Muscle layer of colon (tissue), 2 donors: ENCODE results near the gene ITGA11.
"Not testable (repeated sequence)": the region's sequence is repeated elsewhere in the genome, so short reads cannot be mapped to it uniquely, and the experiment has no call there.

Experiments
- H3K27ac ChIP-seq: one replicate; pipeline ENCODE4 v1.7.0; 2013; ENCODE audit warnings: low read depth, mild to moderate bottlenecking, low read length, moderate library complexity
- H3K27me3 ChIP-seq, 2 donors: one replicate each; pipeline ENCODE4 v1.7.0; 2013; ENCODE audit warnings: low read length in 2 of 2, mild to moderate bottlenecking in 2 of 2; ENCODE audit not compliant: insufficient read depth in 2 of 2, control insufficient read depth in 1 of 2
- H3K36me3 ChIP-seq: one replicate; pipeline ENCODE4 v1.7.0; 2013; ENCODE audit warnings: mild to moderate bottlenecking, low read length; ENCODE audit not compliant: insufficient read depth
- H3K4me1 ChIP-seq: one replicate; pipeline ENCODE4 v1.7.0; 2013; ENCODE audit warnings: mild to moderate bottlenecking, low read length; ENCODE audit not compliant: insufficient read depth
- H3K4me3 ChIP-seq, 2 donors: one replicate each; pipeline ENCODE4 v1.7.0; 2013; ENCODE audit warnings: low read length in 2 of 2, low read depth in 1 of 2, mild to moderate bottlenecking in 1 of 2, moderate library complexity in 1 of 2
- H3K9ac ChIP-seq: one replicate; pipeline ENCODE4 v1.7.0; 2013; ENCODE audit warnings: low read length
- H3K9me3 ChIP-seq: one replicate; pipeline ENCODE4 v1.7.0; 2013; ENCODE audit warnings: mild to moderate bottlenecking, low read length
- donor health status: abdominal sarcoma.
- donor health status: Adenocarcinoma of cecum.

Gene ITGA11

GRCh38 chr15:68407141-68407885, 24.6 kb downstream of the ITGA11 start:
- Histone ChIP-seq H3K9me3 (no peaks in the 10 kb centered on the region), H3K9ac (no peak overlapping the region), H3K4me1 (no peaks in the 10 kb centered on the region), H3K4me3 (no peak overlapping the region), H3K36me3 (no peaks in the 10 kb centered on the region), H3K27ac (no peak overlapping the region), H3K27me3 (no peaks in the 10 kb centered on the region)

- Histone ChIP-seq H3K27ac (no peak overlapping the region), H3K9ac (no peak overlapping the region), H3K4me1 (no peaks in the 10 kb centered on the region), H3K27me3 (no peaks in the 10 kb centered on the region), H3K36me3 (no peaks in the 10 kb centered on the region), H3K9me3 (no peaks in the 10 kb centered on the region), H3K4me3 (no peak overlapping the region)
These were observed 26.3 kb downstream of the ITGA11 start for GRCh38 chr15:68405378-68406250.

DNA sequence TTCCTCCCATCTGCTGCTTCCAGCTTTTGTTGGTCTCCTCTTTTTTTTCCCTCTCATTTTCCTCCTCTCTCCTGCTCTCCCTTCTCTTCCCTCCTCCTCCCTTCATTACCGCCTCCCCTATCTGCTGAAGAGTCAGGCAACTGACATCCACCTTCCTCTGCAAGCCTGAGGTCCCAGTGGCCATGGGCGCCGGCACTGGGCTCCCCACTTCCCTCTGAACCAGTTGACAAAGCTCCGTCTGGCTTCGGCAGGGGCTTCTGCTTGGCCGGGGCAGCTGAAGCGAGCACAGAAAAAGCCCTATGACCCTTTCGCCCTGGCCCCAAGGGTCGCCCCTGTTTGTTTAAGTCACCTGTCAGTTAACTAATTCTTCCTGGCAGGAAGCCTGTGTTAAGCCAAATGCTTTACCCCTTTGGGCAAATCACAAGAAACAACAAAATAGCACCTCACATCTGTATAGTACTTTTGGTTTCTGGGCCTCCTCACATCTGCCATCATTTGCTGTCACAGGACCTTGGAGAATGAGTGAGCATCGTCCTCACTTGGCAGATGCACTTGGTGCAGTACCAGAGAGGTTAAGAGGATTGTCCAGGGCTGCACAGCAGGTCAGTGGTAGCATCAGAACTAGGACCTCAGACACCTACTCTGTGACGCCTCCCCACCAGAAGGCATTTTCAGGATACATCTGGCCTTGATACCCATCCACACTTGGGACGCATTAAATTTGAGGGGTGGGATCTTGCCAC, 27.7 kb downstream of the ITGA11 start:
- no peak overlapping the region for H3K4me3 ChIP-seq
- no peaks in the 10 kb centered on the region for H3K36me3 ChIP-seq
- no peaks in the 10 kb centered on the region for H3K27me3 ChIP-seq
- no peaks in the 10 kb centered on the region for H3K4me1 ChIP-seq
- H3K27ac ChIP-seq = no peak overlapping the region
- H3K9me3 ChIP-seq = no peaks in the 10 kb centered on the region
- no peak overlapping the region for H3K9ac ChIP-seq

- Histone ChIP-seq H3K4me3 (no peak overlapping the region), H3K9ac (no peak overlapping the region), H3K9me3 (no peaks in the 10 kb centered on the region), H3K4me1 (no peaks in the 10 kb centered on the region), H3K27ac (no peak overlapping the region), H3K36me3 (no peaks in the 10 kb centered on the region), H3K27me3 (no peaks in the 10 kb centered on the region)
These were observed 28.6 kb downstream of the ITGA11 start for GRCh38 chr15:68403161-68403941.

DNA sequence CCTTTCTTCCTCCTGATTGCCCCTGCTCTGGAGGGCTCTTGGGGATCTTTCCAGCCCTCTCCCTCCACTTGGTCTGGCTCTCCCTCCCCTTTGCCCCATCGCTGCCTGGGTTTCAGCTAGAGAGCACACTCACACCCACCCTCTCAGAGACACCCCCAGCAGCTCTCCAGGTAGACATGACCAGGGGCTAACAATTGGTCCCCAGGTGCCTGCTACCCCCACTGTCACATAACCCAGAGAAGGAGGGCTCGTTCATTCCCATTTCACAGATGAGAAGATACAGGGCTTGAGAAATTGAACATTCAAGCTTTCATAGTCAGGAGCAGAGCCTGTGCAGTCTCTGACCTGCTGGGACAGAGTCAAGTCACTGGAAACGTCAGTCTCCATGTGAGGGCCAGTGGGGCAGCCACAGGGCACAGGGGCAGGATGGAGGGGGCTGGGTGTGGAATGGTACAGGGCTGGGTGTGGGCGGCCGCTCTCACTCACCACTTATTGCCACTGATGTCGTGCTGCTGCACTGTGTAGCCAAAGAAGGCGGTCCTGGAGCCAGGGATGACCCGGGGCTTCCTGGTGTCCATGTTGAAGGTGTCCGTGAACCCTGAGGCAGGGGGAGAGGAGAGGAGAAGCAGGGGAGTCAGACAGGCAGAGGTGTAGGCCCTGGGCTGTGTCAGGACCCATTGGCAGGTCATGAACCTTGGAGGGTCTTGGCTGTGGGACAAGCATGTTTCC, 29.4 kb downstream of the ITGA11 start:
- Histone ChIP-seq H3K27me3 (no peaks in the 10 kb centered on the region), H3K4me1 (no peaks in the 10 kb centered on the region), H3K27ac (no peak overlapping the region), H3K36me3 (no peaks in the 10 kb centered on the region), H3K9me3 (no peaks in the 10 kb centered on the region), H3K4me3 (no peak overlapping the region), H3K9ac (no peak overlapping the region)

DNA sequence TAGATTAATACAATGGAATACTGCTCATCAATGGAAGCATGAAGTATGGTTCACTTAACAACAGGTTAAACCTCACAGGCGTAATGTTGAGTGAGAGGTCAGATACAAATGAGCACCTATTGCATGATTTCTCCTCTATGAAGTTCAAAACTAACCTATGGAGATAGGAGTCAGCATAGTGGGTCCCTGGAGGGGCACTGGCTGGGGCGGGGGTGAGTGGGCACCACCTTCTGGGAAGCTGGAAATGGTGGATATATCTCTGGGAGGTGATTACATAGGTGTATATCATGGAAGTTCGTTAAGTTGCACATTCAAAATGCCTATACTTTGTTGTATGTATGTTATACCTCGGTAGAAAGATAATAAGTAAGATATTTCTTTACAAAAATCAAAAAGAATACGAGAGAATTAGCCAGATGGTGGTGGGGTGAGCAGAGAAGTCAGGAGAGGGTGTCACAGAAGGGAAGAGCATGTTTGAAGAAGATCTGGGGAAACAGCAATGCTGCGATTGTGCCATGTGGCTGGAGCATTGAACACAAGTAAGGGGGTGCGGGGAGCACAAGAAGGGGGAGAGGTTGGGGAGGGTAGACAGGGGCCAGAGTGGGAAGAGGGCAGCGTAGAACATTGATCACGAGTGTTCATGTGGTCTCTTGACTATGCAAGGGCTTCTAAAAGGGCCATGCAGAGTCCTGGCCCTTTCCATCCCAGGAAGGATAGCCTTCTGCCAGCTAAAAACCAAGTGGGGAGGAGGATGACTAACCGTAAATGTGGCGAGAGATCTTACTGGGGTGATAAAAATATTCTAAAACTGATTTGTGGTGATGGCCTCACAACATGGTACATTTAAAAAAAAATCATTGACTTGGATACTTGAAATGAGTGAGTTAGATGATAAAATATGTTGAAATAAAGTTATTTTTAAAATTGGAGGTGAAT, 30.2 kb downstream of the ITGA11 start:
- Histone ChIP-seq H3K36me3 (no peaks in the 10 kb centered on the region), H3K9ac (no peak overlapping the region), H3K9me3 (no peaks in the 10 kb centered on the region), H3K27ac (no peak overlapping the region), H3K27me3 (no peaks in the 10 kb centered on the region), H3K4me1 (no peaks in the 10 kb centered on the region), H3K4me3 (no peak overlapping the region)

GRCh38 chr15:68400066-68400456, 31.9 kb downstream of the ITGA11 start:
- Histone ChIP-seq H3K36me3 (no peaks in the 10 kb centered on the region), H3K9ac (no peak overlapping the region), H3K9me3 (no peaks in the 10 kb centered on the region), H3K27ac (no peak overlapping the region), H3K4me1 (no peaks in the 10 kb centered on the region), H3K4me3 (no peak overlapping the region), H3K27me3 (no peaks in the 10 kb centered on the region)

DNA sequence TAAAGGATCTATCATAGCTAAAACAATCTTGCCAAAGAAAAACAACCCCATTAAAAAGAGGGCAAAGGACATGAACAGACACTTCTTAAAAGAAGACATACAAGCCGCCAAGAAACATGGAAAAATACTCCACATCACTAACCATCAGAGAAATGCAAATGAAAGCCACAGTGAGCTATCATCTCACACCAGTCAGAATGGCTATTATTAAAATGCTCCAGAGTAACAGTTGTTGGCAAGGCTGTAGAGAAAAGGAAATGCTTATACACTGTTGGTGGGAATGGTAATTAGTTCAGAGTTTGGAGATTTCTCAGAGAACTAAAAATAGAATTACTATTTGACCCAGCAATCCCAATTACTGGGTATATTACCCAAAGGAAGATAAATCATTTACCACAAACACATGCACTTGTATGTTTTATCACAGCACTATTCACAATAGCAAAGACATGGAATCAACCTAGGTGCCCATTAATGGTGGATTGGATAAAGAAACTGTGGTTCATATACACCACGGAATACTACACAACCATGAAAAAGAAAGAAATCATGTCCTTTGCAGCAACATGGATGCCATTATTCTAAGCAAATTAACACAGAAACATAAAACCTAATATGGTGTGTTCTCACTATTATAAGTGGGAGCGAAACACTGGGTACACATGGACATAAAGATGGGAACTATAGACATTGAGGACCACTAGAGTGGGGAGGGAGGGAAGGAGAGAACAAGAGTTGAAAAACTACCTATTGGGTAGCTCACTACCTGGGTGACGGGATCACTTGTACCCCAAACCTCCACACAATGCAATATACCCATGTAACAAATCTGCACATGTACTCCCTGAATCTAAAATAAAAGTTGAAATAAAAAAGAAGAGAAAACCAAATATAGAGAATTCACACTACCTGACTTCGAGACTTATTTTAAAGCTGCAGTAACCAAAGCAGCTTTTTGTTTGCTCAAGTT, 32.6 kb downstream of the ITGA11 start:
- H3K27me3 ChIP-seq = no peaks in the 10 kb centered on the region
- H3K36me3 ChIP-seq = no peaks in the 10 kb centered on the region
- no peaks in the 10 kb centered on the region for H3K9me3 ChIP-seq
- no peak overlapping the region for H3K9ac ChIP-seq
- no peak overlapping the region for H3K4me3 ChIP-seq
- H3K4me1 ChIP-seq = no peaks in the 10 kb centered on the region
- no peak overlapping the region for H3K27ac ChIP-seq

GRCh38 chr15:68397999-68398398, 34.0 kb downstream of the ITGA11 start:
- not testable (repeated sequence) for H3K9ac ChIP-seq, H3K27me3 ChIP-seq, H3K4me3 ChIP-seq, H3K9me3 ChIP-seq, H3K27ac ChIP-seq, H3K4me1 ChIP-seq, H3K36me3 ChIP-seq
